GM23338 (cell line): ENCODE data around the gene AGTR1. TPM values are rescaled to one million over a fixed set of nuclear protein-coding genes. Genes with fewer than 3 reads are reported as not detected.

Source experiments
- ATAC-seq: fragments of 200-7000 bp; cut with Tn5 transposase; 3 replicates; pipeline ENCODE4 v1.9.1; 2020
- DNase-seq: peaks from one replicate; pipeline ENCODE4 v3.0.0-alpha.2; 2015; ENCODE audit warnings: low spot score
- H2AFZ ChIP-seq: fragments of 200-600 bp; sonication (generic); 2 replicates; pipeline ENCODE4 v1.8.0; 2016; ENCODE audit warnings: antibody characterized with exemption, mild to moderate bottlenecking, moderate library complexity
- H3F3A ChIP-seq: fragments of 200-600 bp; sonication (generic); replicated peaks from 2 replicates; pipeline ENCODE4 v1.8.0; 2017; ENCODE audit warnings: antibody characterized with exemption, mixed run types, low read depth
- H3K27ac ChIP-seq: fragments of 200-600 bp; sonication (generic); 2 replicates; pipeline ENCODE4 v1.6.1; 2016; ENCODE audit warnings: low read depth
- H3K27me3 ChIP-seq: fragments of 200-600 bp; sonication (generic); 2 replicates; pipeline ENCODE4 v1.8.0; 2016; ENCODE audit warnings: mild to moderate bottlenecking, mixed run types, moderate library complexity; ENCODE audit not compliant: insufficient read depth
- H3K36me3 ChIP-seq: fragments of 200-600 bp; sonication (generic); 2 replicates; pipeline ENCODE4 v1.8.0; 2016; ENCODE audit warnings: mild to moderate bottlenecking; ENCODE audit not compliant: insufficient read depth
- H3K4me1 ChIP-seq: fragments of 200-600 bp; sonication (generic); 2 replicates; pipeline ENCODE4 v1.8.0; 2016; ENCODE audit warnings: mild to moderate bottlenecking, moderate library complexity; ENCODE audit not compliant: insufficient read depth
- H3K4me2 ChIP-seq: fragments of 200-600 bp; sonication (generic); 2 replicates; pipeline ENCODE4 v1.7.1; 2017; ENCODE audit warnings: mixed run types
- H3K4me3 ChIP-seq: fragments of 200-600 bp; sonication (generic); 2 replicates; pipeline ENCODE4 v1.6.1; 2016; ENCODE audit warnings: mixed run types
- H3K79me2 ChIP-seq: fragments of 200-600 bp; sonication (generic); replicated peaks from 2 replicates; pipeline ENCODE4 v1.8.0; 2017; ENCODE audit warnings: mild to moderate bottlenecking; ENCODE audit not compliant: insufficient read depth
- H3K9me2 ChIP-seq: fragments of 200-600 bp; sonication (generic); 2 replicates; pipeline ENCODE4 v1.8.0; 2017; ENCODE audit not compliant: insufficient read depth
- H4K20me1 ChIP-seq: fragments of 200-600 bp; sonication (generic); replicated peaks from 2 replicates; pipeline ENCODE4 v1.8.0; 2017; ENCODE audit warnings: mild to moderate bottlenecking; ENCODE audit not compliant: insufficient read depth
- H3K27ac Mint-ChIP-seq: 2 replicates; pipeline ENCODE4 v1.8.0; 2020; ENCODE audit warnings: inconsistent platforms, mild to moderate bottlenecking, moderate library complexity, mixed read lengths
- H3K27me3 Mint-ChIP-seq: 3 replicates; pipeline ENCODE4 v1.8.0; 2022; ENCODE audit warnings: low read depth, mild to moderate bottlenecking, moderate library complexity, mixed read lengths, inconsistent platforms; ENCODE audit not compliant: insufficient read depth, poor library complexity
- H3K36me3 Mint-ChIP-seq: 3 replicates; pipeline ENCODE4 v1.8.0; 2021; ENCODE audit warnings: low read depth, mild to moderate bottlenecking, inconsistent platforms, moderate library complexity, mixed read lengths
- H3K4me1 Mint-ChIP-seq: 3 replicates; pipeline ENCODE4 v1.8.0; 2020; ENCODE audit warnings: mild to moderate bottlenecking, inconsistent platforms, mixed read lengths
- H3K4me3 Mint-ChIP-seq: 3 replicates; pipeline ENCODE4 v1.8.0; 2021; ENCODE audit warnings: moderate library complexity, mild to moderate bottlenecking, inconsistent platforms, mixed read lengths
- H3K9me3 Mint-ChIP-seq: 3 replicates; pipeline ENCODE4 v1.8.0; 2020; ENCODE audit warnings: moderate library complexity, mild to moderate bottlenecking, inconsistent platforms, mixed read lengths
- CREB1 ChIP-seq: fragments of 250-450 bp; sonication (Bioruptor Pico); IDR thresholded peaks from 2 replicates; pipeline ENCODE4 v1.5.0; 2020; ENCODE audit warnings: low read depth, mild to moderate bottlenecking, moderate library complexity
- JUNB ChIP-seq: IDR thresholded peaks from one replicate; pipeline ENCODE4 v1.6.1; 2016; ENCODE audit warnings: antibody characterized with exemption; ENCODE audit not compliant: unreplicated experiment
- NANOG ChIP-seq: IDR thresholded peaks from 2 replicates; pipeline ENCODE4 v1.6.1; 2016; ENCODE audit warnings: antibody characterized with exemption, borderline replicate concordance
- POLR2AphosphoS5 ChIP-seq: IDR thresholded peaks from 2 replicates; pipeline ENCODE4 v1.6.1; 2016; ENCODE audit warnings: antibody characterized with exemption, low read depth
- ZNF114 ChIP-seq: fragments of 250-450 bp; sonication (Bioruptor Pico); IDR thresholded peaks from 2 replicates; pipeline ENCODE4 v1.5.0; 2020; ENCODE audit warnings: mild to moderate bottlenecking, moderate library complexity
- ZNF331 ChIP-seq: fragments of 250-450 bp; sonication (Bioruptor Pico); IDR thresholded peaks from 2 replicates; pipeline ENCODE4 v1.5.0; 2020; ENCODE audit warnings: low read depth, mild to moderate bottlenecking, moderate library complexity
- polyA plus RNA-seq: library from polyadenylated mRNA; unstranded; fragments of >200 nt; fragmentation: Nextera tagmentation; extraction: Ambion mirVana; gene quantifications from 2 replicates; pipeline ENCODE4 v1.2.1, GENCODE V29; 2016
- total RNA-seq: library from RNA; depleted of rRNA; stranded (reverse); fragments of >200 nt; shearing (Covaris generic); gene quantifications from 2 replicates; pipeline ENCODE4 v1.2.3, GENCODE V29; 2014
- TF ChIP-seq, protein P1 (sequence below): IDR thresholded peaks from one replicate; pipeline ENCODE4 v1.6.1; 2018; ENCODE audit warnings: antibody characterized with exemption; ENCODE audit not compliant: unreplicated experiment
- TF ChIP-seq, protein P2 (sequence below), 2 experiments: fragments of 200-600 bp in 1 of 2; sonication (generic) in 1 of 2; conservative IDR thresholded peaks; 2 replicates each; pipeline versions ENCODE4 v1.5.1 to v1.6.1; 2016 to 2017; ENCODE audit warnings: antibody characterized with exemption in 2 of 2, low read depth in 2 of 2, mild to moderate bottlenecking in 2 of 2, moderate library complexity in 1 of 2

The AGTR1 gene
- total and polyA plus RNA-seq, 2 experiments from 2014 or later: 0.16 TPM; not detected in 1

DNA sequence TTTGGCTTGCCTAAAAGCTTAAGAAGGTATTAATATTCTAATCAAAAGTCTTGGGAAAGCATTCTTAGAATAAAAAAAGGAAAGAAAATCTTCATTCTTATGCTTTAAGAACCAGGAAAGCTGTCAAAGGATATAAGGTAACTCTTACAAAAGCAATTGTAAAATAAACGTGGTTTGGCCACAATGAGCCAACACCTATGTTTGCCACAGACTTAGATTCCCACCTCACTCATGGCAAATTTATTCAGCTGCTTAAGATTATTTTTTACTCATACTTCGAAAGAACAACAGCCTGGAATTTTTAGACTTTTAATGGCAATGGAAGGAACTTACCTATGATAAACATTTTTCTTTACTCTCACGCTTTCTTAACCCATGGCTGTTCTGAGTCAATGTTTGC, 38.4 kb downstream of the AGTR1 start:
- no peaks in the 10 kb centered on the region for H4K20me1 ChIP-seq
- no peak overlapping the region for H3K4me3 ChIP-seq
- no peaks in the 10 kb centered on the region for H3F3A ChIP-seq
- Mint-ChIP-seq H3K36me3 (no peaks in the 10 kb centered on the region), H3K9me3 (no peaks in the 10 kb centered on the region), H3K27ac (no peak overlapping the region), H3K4me1 (no peaks in the 10 kb centered on the region), H3K4me3 (no peak overlapping the region), H3K27me3 (no peaks in the 10 kb centered on the region)
- H3K4me1 ChIP-seq: no peaks in the 10 kb centered on the region
- TF ChIP-seq JUNB: no peak
- TF ChIP-seq ZNF331: no peak
- no peak for TF ChIP-seq ZNF114 (CRISPR knock-in tag)
- TF ChIP-seq CREB1 (CRISPR knock-in tag): no peak
- no peaks in the 10 kb centered on the region for H3K9me2 ChIP-seq
- ATAC-seq (no peak), DNase-seq (no peak)
- no peaks in the 10 kb centered on the region for H3K79me2 ChIP-seq
- H3K27me3 ChIP-seq: no peaks in the 10 kb centered on the region
- H3K36me3 ChIP-seq: no peaks in the 10 kb centered on the region
- H2AFZ ChIP-seq: no peak overlapping the region
- H3K4me2 ChIP-seq: no peak overlapping the region
- no peak overlapping the region for H3K27ac ChIP-seq

DNA sequence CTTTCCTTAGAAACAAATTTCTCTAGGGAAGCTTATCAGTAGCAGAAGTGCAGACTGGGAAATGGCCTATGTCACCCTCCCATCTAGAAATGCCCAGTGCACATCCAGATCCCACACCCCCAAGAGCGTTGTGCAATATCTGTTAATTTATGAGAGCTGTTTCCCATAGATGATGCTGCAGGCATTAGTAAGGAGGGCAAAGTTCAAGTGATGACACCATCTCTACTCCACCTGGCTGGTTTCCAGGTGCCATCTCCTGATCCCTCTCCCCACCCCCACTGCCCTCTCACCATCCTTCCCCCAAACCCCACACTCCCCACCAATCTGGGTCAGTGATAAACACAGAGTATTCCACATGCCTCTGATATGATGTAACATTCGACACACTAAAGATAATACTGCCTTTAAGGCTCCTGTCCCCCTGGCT, 39.4 kb downstream of the AGTR1 start:
- no peak for TF ChIP-seq NANOG
- Histone ChIP-seq H3K4me3 (no peak overlapping the region), H3K27me3 (no peaks in the 10 kb centered on the region), H3K36me3 (no peaks in the 10 kb centered on the region), H2AFZ (no peak overlapping the region), H4K20me1 (no peaks in the 10 kb centered on the region), H3K9me2 (no peaks in the 10 kb centered on the region), H3K27ac (no peak overlapping the region), H3K4me2 (no peak overlapping the region), H3F3A (no peaks in the 10 kb centered on the region), H3K79me2 (no peaks in the 10 kb centered on the region), H3K4me1 (no peaks in the 10 kb centered on the region)
- Mint-ChIP-seq H3K4me1 (no peaks in the 10 kb centered on the region), H3K9me3 (no peaks in the 10 kb centered on the region), H3K27me3 (no peaks in the 10 kb centered on the region), H3K4me3 (no peak overlapping the region), H3K27ac (no peak overlapping the region), H3K36me3 (no peaks in the 10 kb centered on the region)
- no peak for ATAC-seq
- no peak for DNase-seq

DNA sequence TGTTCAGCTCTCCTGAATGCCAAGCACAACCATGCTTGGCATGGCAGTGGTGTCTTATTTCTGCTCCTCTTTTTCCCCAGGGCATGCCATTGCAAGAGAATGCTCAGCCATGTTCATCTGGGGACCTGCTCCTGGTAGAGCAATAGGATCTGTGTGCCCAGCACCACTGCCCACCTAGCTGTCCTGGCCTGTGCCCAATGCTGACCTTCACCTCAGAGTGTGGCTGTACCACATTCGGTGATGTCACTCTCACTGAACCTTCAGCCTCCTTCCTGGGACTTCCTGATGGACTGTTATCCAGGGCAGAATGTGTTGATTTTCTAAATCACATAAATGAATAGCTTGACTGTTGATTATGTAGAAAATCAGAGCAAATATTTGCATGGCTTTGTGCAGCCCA, 42.0 kb downstream of the AGTR1 start:
- no peaks in the 10 kb centered on the region for H3F3A ChIP-seq
- Mint-ChIP-seq H3K9me3 (no peaks in the 10 kb centered on the region), H3K27me3 (no peaks in the 10 kb centered on the region), H3K4me1 (no peaks in the 10 kb centered on the region), H3K4me3 (no peak overlapping the region), H3K27ac (no peak overlapping the region), H3K36me3 (no peaks in the 10 kb centered on the region)
- no peaks in the 10 kb centered on the region for H3K36me3 ChIP-seq
- no peak overlapping the region for H3K4me3 ChIP-seq
- no peaks in the 10 kb centered on the region for H3K4me1 ChIP-seq
- no peak overlapping the region for H3K4me2 ChIP-seq
- no peaks in the 10 kb centered on the region for H3K9me2 ChIP-seq
- no peaks in the 10 kb centered on the region for H4K20me1 ChIP-seq
- no peak overlapping the region for H2AFZ ChIP-seq
- ATAC-seq (no peak), DNase-seq (no peak)
- H3K27me3 ChIP-seq: no peaks in the 10 kb centered on the region
- H3K27ac ChIP-seq: no peak overlapping the region
- H3K79me2 ChIP-seq: no peaks in the 10 kb centered on the region
- TF ChIP-seq, protein P1, sequence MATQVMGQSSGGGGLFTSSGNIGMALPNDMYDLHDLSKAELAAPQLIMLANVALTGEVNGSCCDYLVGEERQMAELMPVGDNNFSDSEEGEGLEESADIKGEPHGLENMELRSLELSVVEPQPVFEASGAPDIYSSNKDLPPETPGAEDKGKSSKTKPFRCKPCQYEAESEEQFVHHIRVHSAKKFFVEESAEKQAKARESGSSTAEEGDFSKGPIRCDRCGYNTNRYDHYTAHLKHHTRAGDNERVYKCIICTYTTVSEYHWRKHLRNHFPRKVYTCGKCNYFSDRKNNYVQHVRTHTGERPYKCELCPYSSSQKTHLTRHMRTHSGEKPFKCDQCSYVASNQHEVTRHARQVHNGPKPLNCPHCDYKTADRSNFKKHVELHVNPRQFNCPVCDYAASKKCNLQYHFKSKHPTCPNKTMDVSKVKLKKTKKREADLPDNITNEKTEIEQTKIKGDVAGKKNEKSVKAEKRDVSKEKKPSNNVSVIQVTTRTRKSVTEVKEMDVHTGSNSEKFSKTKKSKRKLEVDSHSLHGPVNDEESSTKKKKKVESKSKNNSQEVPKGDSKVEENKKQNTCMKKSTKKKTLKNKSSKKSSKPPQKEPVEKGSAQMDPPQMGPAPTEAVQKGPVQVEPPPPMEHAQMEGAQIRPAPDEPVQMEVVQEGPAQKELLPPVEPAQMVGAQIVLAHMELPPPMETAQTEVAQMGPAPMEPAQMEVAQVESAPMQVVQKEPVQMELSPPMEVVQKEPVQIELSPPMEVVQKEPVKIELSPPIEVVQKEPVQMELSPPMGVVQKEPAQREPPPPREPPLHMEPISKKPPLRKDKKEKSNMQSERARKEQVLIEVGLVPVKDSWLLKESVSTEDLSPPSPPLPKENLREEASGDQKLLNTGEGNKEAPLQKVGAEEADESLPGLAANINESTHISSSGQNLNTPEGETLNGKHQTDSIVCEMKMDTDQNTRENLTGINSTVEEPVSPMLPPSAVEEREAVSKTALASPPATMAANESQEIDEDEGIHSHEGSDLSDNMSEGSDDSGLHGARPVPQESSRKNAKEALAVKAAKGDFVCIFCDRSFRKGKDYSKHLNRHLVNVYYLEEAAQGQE: no peak
- no peak for TF ChIP-seq POLR2AphosphoS5
- TF ChIP-seq, protein P2, sequence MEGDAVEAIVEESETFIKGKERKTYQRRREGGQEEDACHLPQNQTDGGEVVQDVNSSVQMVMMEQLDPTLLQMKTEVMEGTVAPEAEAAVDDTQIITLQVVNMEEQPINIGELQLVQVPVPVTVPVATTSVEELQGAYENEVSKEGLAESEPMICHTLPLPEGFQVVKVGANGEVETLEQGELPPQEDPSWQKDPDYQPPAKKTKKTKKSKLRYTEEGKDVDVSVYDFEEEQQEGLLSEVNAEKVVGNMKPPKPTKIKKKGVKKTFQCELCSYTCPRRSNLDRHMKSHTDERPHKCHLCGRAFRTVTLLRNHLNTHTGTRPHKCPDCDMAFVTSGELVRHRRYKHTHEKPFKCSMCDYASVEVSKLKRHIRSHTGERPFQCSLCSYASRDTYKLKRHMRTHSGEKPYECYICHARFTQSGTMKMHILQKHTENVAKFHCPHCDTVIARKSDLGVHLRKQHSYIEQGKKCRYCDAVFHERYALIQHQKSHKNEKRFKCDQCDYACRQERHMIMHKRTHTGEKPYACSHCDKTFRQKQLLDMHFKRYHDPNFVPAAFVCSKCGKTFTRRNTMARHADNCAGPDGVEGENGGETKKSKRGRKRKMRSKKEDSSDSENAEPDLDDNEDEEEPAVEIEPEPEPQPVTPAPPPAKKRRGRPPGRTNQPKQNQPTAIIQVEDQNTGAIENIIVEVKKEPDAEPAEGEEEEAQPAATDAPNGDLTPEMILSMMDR (conservative IDR thresholded peaks at IDR 0.05; ENCODE audit: low read depth in 2 of 2): no peak
